Suprapubic skin (tissue), 4 donors: ENCODE results near the gene SMIM5. TPM values are rescaled to one million over a fixed set of nuclear protein-coding genes. Genes with fewer than 3 reads are reported as not detected.

Source experiments
- DNase-seq, 2 donors: peaks; one replicate each; pipeline ENCODE4 v3.0.0-alpha.2; 2019; ENCODE audit warnings: low spot score in 2 of 2
- H3K27ac ChIP-seq: fragments of 200-600 bp; sonication (generic); one replicate; pipeline ENCODE4 v1.5.1; 2019
- H3K27me3 ChIP-seq: fragments of 200-600 bp; sonication (generic); one replicate; pipeline ENCODE4 v1.5.1; 2019
- H3K36me3 ChIP-seq: fragments of 200-600 bp; sonication (generic); one replicate; pipeline ENCODE4 v1.5.1; 2019
- H3K4me1 ChIP-seq: fragments of 200-600 bp; sonication (generic); one replicate; pipeline ENCODE4 v1.5.1; 2019
- H3K4me3 ChIP-seq: fragments of 200-600 bp; sonication (generic); one replicate; pipeline ENCODE4 v1.5.1; 2019; ENCODE audit warnings: mild to moderate bottlenecking
- H3K9me3 ChIP-seq: fragments of 200-600 bp; sonication (generic); one replicate; pipeline ENCODE4 v1.5.1; 2019
- EP300 ChIP-seq: sonication (generic); formaldehyde crosslinking; IDR thresholded peaks from one replicate; pipeline ENCODE4 v1.6.1; 2017; ENCODE audit warnings: antibody characterized with exemption
- POLR2A ChIP-seq, 2 donors: fragments of 450-650 bp; IDR thresholded peaks; one replicate each; pipeline ENCODE4 v1.6.1; 2017; ENCODE audit warnings: antibody characterized with exemption in 2 of 2, mild to moderate bottlenecking in 2 of 2, moderate library complexity in 2 of 2
- POLR2AphosphoS5 ChIP-seq, 3 donors: sonication (generic); formaldehyde crosslinking; IDR thresholded peaks; one replicate each; pipeline ENCODE4 v1.6.1; 2017; ENCODE audit warnings: antibody characterized with exemption in 3 of 3
- WGBS: methylation state at CpG from one replicate; pipeline ENCODE4 v1.1.5; 2018; 5-methylcytosine and 5-hydroxymethylcytosine counted together
- total RNA-seq, 4 donors: library from RNA; depleted of rRNA; stranded (reverse); fragments of >200 nt; gene quantifications; one replicate each; pipeline ENCODE4 v1.1.0, GENCODE V29; 2016
- TF ChIP-seq, protein P1 (sequence below), 2 donors: fragments of 200-600 bp in 1 of 2; fragments of 450-650 bp in 1 of 2; sonication (generic) in 1 of 2; IDR thresholded peaks; one replicate each; pipeline ENCODE4 v1.5.1; 2016 to 2019; ENCODE audit warnings: antibody characterized with exemption in 2 of 2, mild to moderate bottlenecking in 1 of 2, moderate library complexity in 1 of 2

SMIM5 gene, protein sequence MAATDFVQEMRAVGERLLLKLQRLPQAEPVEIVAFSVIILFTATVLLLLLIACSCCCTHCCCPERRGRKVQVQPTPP
- total RNA-seq: 10 to 100 TPM in 2 of 4 donors, 1 to 10 TPM in 2; 1.7 to 11.8 (median 8.6) TPM

DNA sequence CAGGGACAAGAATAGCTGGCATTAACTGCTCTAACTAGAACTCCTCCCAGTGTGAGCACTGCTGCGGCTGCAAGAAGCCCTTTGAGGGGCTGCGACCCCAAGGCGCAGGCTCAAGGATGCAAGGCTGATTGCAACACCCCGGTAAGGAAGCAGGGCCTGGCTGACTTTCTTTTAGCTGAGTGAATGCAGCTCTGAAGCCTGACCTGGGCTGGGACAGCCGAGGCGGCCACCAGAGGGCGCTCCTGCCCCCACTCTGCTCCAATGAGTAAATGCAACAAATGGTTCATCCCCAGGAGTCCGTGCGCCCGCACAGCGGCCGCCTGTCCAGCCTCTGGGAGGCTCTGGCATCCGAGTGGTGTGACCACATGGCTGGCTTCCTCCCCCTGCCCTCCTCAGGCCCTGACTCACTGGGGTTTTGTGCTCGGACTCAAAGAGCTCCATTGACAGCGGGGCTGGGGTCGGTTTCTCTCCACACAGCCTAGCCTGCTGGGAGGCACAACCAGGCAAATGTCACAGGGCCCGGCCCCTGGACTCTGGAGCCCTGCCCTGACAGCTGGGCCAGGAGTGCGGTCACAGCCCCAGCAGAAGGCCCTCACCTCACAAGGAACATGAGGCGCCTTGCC lies at the start of gene SMIM5:
Gene SMIM5 (plus strand): TSS at position 572 of the 623 bp plus-strand sequence. CDS start 6,768 bp downstream, outside the sequence.
- Histone ChIP-seq H3K4me1 (peaks cover 23% of the 10 kb centered on the region), H3K4me3 (peak within 1 kb of the TSS; percentile 25), H3K27me3 (no peaks in the 10 kb centered on the region), H3K27ac (peak within 1 kb of the TSS; percentile 85), H3K36me3 (peaks cover 21% of the 10 kb centered on the region), H3K9me3 (no peaks in the 10 kb centered on the region)
- 11% methylated on average over 12 of the region's 19 CpGs for WGBS
- DNase-seq: peak; percentile 90 to 92
- no peak for TF ChIP-seq EP300
- TF ChIP-seq, protein P1, sequence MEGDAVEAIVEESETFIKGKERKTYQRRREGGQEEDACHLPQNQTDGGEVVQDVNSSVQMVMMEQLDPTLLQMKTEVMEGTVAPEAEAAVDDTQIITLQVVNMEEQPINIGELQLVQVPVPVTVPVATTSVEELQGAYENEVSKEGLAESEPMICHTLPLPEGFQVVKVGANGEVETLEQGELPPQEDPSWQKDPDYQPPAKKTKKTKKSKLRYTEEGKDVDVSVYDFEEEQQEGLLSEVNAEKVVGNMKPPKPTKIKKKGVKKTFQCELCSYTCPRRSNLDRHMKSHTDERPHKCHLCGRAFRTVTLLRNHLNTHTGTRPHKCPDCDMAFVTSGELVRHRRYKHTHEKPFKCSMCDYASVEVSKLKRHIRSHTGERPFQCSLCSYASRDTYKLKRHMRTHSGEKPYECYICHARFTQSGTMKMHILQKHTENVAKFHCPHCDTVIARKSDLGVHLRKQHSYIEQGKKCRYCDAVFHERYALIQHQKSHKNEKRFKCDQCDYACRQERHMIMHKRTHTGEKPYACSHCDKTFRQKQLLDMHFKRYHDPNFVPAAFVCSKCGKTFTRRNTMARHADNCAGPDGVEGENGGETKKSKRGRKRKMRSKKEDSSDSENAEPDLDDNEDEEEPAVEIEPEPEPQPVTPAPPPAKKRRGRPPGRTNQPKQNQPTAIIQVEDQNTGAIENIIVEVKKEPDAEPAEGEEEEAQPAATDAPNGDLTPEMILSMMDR (IDR thresholded peaks at IDR 0.05): peak; percentile 92 to 96
- no peak for TF ChIP-seq POLR2A (IDR thresholded peaks at IDR 0.05)
- no peak for TF ChIP-seq POLR2AphosphoS5 (IDR thresholded peaks at IDR 0.05)

DNA sequence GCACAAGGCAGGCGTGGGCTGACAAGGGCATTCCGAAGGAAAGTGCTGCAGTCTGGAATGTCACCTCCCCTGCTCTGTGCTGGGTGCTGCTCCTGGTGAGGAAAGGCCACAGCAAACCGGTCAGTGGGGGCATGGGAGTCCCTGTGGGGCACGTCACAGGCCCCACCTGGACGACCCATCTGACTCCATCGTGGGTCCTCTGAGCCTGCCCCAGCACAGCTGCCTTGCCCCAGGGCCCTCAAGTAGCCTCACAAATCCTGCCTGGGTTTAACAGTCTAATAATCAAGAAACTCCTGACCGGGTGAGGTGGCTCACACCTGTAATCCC lies 48.4 kb upstream of the SMIM5 start:
- H3K4me3 ChIP-seq: no peak overlapping the region
- TF ChIP-seq POLR2AphosphoS5 (IDR thresholded peaks at IDR 0.05): no peak
- TF ChIP-seq POLR2A (IDR thresholded peaks at IDR 0.05): no peak
- TF ChIP-seq, protein P1 (IDR thresholded peaks at IDR 0.05): no peak
- no peak for TF ChIP-seq EP300
- H3K9me3 ChIP-seq: no peaks in the 10 kb centered on the region
- H3K36me3 ChIP-seq: no peaks in the 10 kb centered on the region
- WGBS: 85% methylated on average over 5 of the region's 7 CpGs
- H3K27ac ChIP-seq: no peak overlapping the region
- no peak for DNase-seq
- H3K27me3 ChIP-seq: no peaks in the 10 kb centered on the region
- H3K4me1 ChIP-seq: peaks cover 22% of the 10 kb centered on the region

DNA sequence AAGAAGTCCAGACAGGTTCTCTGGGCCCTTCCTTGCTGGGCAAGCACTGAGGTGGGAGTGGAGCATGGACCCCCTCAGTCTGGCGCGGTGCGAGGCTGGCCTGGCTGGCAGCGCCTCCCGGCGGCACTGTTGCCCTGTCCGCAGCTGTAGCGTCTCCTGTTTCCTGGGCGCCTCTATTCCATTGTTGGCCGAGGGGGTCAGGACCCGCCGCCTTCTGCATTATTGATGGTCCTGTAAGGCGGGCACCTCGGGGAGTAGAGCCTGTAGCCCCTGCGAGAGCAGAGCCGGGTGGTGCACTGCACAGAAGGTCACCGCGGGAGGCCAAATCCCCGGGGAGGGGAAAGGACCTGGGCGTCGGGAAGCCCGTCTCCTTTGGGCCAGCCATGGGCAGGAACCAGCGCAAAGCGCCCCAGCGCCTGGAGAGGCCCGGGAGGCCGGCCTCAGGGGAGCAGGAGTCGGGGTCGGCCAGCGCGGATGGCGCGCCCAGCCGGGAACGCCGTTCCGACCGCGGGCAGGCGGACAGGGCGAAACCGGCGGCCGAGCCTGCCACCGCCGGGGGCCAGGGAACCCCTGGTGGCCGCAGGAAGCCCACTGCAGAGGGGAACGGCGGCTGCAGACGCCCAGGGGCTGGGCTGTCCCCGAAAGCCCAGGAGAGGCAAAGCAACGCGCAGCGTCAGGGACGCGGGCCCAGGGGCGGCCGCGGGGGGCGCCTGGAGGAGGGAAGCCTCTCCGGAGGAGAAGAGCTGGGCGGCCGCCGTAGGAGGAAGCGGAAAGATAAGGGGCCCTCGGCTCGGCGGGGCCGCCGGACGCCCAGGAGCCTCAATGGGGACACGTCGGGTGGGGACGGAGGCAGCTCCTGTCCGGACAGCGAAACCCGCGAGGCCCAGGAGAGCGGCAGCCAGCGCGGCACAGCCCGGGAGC lies 45.3 kb upstream of the SMIM5 start, which contains the start of gene MYO15B:
Gene MYO15B (plus strand): TSS at position 126 of the 921 bp plus-strand sequence. CDS start 258 bp downstream, at position 384.
- Histone ChIP-seq H3K4me3 (peak within 1 kb of the TSS; percentile 60), H3K9me3 (no peaks in the 10 kb centered on the region), H3K4me1 (peaks cover 29% of the 10 kb centered on the region), H3K27ac (peak within 1 kb of the TSS; percentile 81), H3K36me3 (no peaks in the 10 kb centered on the region), H3K27me3 (no peaks in the 10 kb centered on the region)
- WGBS: 3% methylated on average over 22 of the region's 82 CpGs
- peak in 1 of 2 donors; percentile 67 for DNase-seq
- TF ChIP-seq POLR2AphosphoS5 (IDR thresholded peaks at IDR 0.05): peak in 1 of 3 donors; percentile 30
- TF ChIP-seq, protein P1 (IDR thresholded peaks at IDR 0.05): no peak
- no peak for TF ChIP-seq POLR2A (IDR thresholded peaks at IDR 0.05)
- no peak for TF ChIP-seq EP300

DNA sequence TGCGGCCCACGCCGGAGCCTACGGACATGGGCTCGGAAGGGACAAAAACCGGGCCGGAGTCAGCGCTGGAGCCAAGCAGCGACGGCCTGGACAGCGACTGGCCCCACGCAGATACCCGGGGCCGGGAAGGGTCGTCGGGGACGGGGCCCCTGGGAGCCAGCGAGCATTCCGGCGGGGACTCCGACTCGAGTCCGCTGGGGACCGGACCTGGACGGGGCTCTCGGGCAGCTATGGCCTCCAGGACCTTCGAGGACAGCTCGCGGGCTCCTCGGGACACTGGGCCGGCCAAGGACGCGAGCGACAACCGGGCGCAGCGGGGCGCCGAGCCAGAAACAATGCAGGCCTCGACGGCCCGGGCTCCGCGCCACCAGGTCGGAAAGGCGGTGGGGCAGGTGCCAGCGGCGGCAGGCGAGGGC lies 44.6 kb upstream of the SMIM5 start:
- Histone ChIP-seq H3K27ac (peak overlapping the region; percentile 81), H3K36me3 (no peaks in the 10 kb centered on the region), H3K4me3 (peak overlapping the region; percentile 60), H3K27me3 (no peaks in the 10 kb centered on the region), H3K9me3 (no peaks in the 10 kb centered on the region), H3K4me1 (peaks cover 29% of the 10 kb centered on the region)
- no CpG with 5 or more reads among the region's 49 CpGs for WGBS
- DNase-seq: peak in 1 of 2 donors; percentile 81
- TF ChIP-seq POLR2AphosphoS5 (IDR thresholded peaks at IDR 0.05) (no peak), EP300 (no peak), POLR2A (IDR thresholded peaks at IDR 0.05) (no peak)
- TF ChIP-seq, protein P1 (IDR thresholded peaks at IDR 0.05): no peak
